ENCODE data around the gene TMOD3. TPM values are rescaled to one million over a fixed set of nuclear protein-coding genes. Genes with fewer than 3 reads are reported as not detected.

TMOD3 gene
- total and polyA plus RNA-seq, 2 donors (not counting 3 experiments of a cell fraction or from before 2014, with no cell fraction given), result 10.4 to 64.3 TPM

DNA sequence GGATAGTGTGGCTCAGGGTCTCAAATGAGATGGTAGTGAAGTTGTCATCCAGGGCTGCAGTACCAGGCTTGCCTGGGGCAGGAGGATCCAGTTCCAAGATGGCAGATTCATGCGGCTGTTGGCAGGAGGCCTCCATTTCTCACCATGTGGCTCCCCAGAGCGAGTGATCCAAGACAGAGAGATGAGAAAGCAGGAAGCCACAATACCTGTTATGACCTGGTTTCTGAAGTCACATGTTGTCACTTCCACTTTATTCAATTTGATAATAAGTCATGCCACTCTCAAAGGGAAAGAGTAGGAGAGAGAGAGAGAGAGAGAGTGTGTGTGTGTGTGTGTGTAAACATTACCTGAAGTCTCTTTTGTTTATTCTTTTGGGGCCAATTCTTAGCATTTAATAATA, 47.9 kb upstream of the TMOD3 start:
- no peak overlapping the region for H2AFZ ChIP-seq (ENCODE audit: low read depth, low read length)
- intact Hi-C loops (cut with micrococcal nuclease) (loop anchor here (5.0 to 10.0 kb wide), 2 partner anchors 353 to 446 kb away; no protein-coding TSS in a partner anchor), dilution Hi-C loops (cut with MboI; ENCODE audit: extremely low pct_ligation_motif_present, low sequenced_read_pairs) (no loop called here)
- no peak overlapping the region for H3K4me3 ChIP-seq (replicated peaks in 1 of 3; ENCODE audit: insufficient read depth in 1 of 3, low read depth in 1 of 3, low read length in 3 of 3)
- H3K27me3 ChIP-seq (ENCODE audit: control insufficient read depth in 2 of 2, insufficient read depth in 2 of 2, low read length in 2 of 2), result peaks cover 0 to 3% of the 10 kb centered on the region in 2 experiments
- TF ChIP-seq EZH2 (IDR thresholded peaks at IDR 0.05; ENCODE audit: borderline replicate concordance, low read depth, low read length, severe bottlenecking) (no peak), JUN (IDR thresholded peaks at IDR 0.05; ENCODE audit: borderline replicate concordance, insufficient read depth, insufficient read length, low read depth) (no peak), POLR2A (IDR thresholded peaks at IDR 0.05; ENCODE audit: low read depth, low read length) (no peak), GATA2 (IDR thresholded peaks at IDR 0.05; ENCODE audit: insufficient read depth, insufficient read length, low read depth, low read length) (no peak), MYC (IDR thresholded peaks at IDR 0.05; ENCODE audit: low read depth, low read length) (no peak), POLR2AphosphoS5 (IDR thresholded peaks at IDR 0.05; ENCODE audit: insufficient read depth, low read depth, low read length) (no peak), FOS (IDR thresholded peaks at IDR 0.05; ENCODE audit: borderline replicate concordance, insufficient read depth, low read length) (no peak)
- TF ChIP-seq, protein P1, sequence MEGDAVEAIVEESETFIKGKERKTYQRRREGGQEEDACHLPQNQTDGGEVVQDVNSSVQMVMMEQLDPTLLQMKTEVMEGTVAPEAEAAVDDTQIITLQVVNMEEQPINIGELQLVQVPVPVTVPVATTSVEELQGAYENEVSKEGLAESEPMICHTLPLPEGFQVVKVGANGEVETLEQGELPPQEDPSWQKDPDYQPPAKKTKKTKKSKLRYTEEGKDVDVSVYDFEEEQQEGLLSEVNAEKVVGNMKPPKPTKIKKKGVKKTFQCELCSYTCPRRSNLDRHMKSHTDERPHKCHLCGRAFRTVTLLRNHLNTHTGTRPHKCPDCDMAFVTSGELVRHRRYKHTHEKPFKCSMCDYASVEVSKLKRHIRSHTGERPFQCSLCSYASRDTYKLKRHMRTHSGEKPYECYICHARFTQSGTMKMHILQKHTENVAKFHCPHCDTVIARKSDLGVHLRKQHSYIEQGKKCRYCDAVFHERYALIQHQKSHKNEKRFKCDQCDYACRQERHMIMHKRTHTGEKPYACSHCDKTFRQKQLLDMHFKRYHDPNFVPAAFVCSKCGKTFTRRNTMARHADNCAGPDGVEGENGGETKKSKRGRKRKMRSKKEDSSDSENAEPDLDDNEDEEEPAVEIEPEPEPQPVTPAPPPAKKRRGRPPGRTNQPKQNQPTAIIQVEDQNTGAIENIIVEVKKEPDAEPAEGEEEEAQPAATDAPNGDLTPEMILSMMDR (IDR thresholded peaks at IDR 0.05; ENCODE audit: extremely low read depth in 1 of 2, insufficient read depth in 1 of 2, low read depth in 1 of 2, low read length in 2 of 2), result no peak
- TF ChIP-seq, protein P2, sequence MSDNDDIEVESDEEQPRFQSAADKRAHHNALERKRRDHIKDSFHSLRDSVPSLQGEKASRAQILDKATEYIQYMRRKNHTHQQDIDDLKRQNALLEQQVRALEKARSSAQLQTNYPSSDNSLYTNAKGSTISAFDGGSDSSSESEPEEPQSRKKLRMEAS (IDR thresholded peaks at IDR 0.05; ENCODE audit: insufficient read depth, insufficient read length), result no peak
- no peaks in the 10 kb centered on the region for H4K20me1 ChIP-seq (replicated peaks; ENCODE audit: control insufficient read depth, extremely low read depth, insufficient read depth, low read length)
- no peak overlapping the region for H3K27ac ChIP-seq (ENCODE audit: insufficient read depth, low read depth, low read length)
- no TSS peak for BruUV-seq (replicated peaks)
- CTCF ChIA-PET, result interaction anchor here (1.2 to 10.1 kb wide), 3 partner anchors 107 to 297 kb away, joined by 3 to 942 read pairs (median 4); no protein-coding TSS in a partner anchor
- no peak for FAIRE-seq
- no peak overlapping the region for H3K4me2 ChIP-seq (ENCODE audit: insufficient read depth, low read length)
- H3K36me3 ChIP-seq (ENCODE audit: control insufficient read depth in 2 of 2, extremely low read depth in 1 of 2, insufficient read depth in 2 of 2, low read length in 2 of 2), result no peaks in the 10 kb centered on the region
- POLR2A ChIA-PET, result no interaction called here
- H3K4me1 ChIP-seq (ENCODE audit: control insufficient read depth, extremely low read depth, insufficient read depth, low read length), result no peaks in the 10 kb centered on the region
- H3K79me2 ChIP-seq (ENCODE audit: control insufficient read depth, insufficient read depth, low read length), result no peaks in the 10 kb centered on the region
- H3K9me3 ChIP-seq (replicated peaks; ENCODE audit: control insufficient read depth, insufficient read depth, low read length), result no peaks in the 10 kb centered on the region
- no peak for DNase-seq (ENCODE audit: low read depth, low spot score)
- H3K9me1 ChIP-seq (replicated peaks; ENCODE audit: control insufficient read depth, extremely low read depth, insufficient read depth, low read length), result no peaks in the 10 kb centered on the region
- H3K9ac ChIP-seq (replicated peaks; ENCODE audit: extremely low read depth, insufficient read depth, low read length), result no peak overlapping the region
